Neural crest cell (in vitro differentiated cells): ENCODE data around the gene SPR. TPM values are rescaled to one million over a fixed set of nuclear protein-coding genes. Genes with fewer than 3 reads are reported as not detected.

ENCODE experiments used
- DNase-seq: peaks from one replicate; pipeline ENCODE4 v3.0.0; 2021; ENCODE audit warnings: low read depth, mixed read lengths, low spot score
- H3K27ac Mint-ChIP-seq: one replicate; pipeline ENCODE4 v1.8.0; 2021; ENCODE audit warnings: mild to moderate bottlenecking, mixed read lengths; ENCODE audit not compliant: unreplicated experiment
- H3K27me3 Mint-ChIP-seq: 2 replicates; pipeline ENCODE4 v1.8.0; 2021; ENCODE audit warnings: low read depth, mild to moderate bottlenecking, mixed read lengths
- H3K36me3 Mint-ChIP-seq: 2 replicates; pipeline ENCODE4 v1.8.0; 2021; ENCODE audit warnings: low read depth, mild to moderate bottlenecking, mixed read lengths
- H3K4me1 Mint-ChIP-seq: 2 replicates; pipeline ENCODE4 v1.8.0; 2021; ENCODE audit warnings: mixed read lengths
- H3K4me3 Mint-ChIP-seq: one replicate; pipeline ENCODE4 v1.8.0; 2021; ENCODE audit warnings: mild to moderate bottlenecking, mixed read lengths
- H3K9me3 Mint-ChIP-seq: 2 replicates; pipeline ENCODE4 v1.8.0; 2021; ENCODE audit warnings: mixed read lengths
- total RNA-seq: library from RNA; stranded (reverse); gene quantifications from 2 replicates; pipeline ENCODE4 v1.2.1, GENCODE V29; 2021
- TF ChIP-seq, protein P1 (sequence below): fragments of 200-600 bp; sonication (generic); conservative IDR thresholded peaks from 2 replicates; pipeline ENCODE4 v1.5.0; 2021; ENCODE audit warnings: antibody characterized with exemption, mild to moderate bottlenecking

Gene SPR
- total RNA-seq, 1 donor from 2014 or later = 6.3 TPM

DNA sequence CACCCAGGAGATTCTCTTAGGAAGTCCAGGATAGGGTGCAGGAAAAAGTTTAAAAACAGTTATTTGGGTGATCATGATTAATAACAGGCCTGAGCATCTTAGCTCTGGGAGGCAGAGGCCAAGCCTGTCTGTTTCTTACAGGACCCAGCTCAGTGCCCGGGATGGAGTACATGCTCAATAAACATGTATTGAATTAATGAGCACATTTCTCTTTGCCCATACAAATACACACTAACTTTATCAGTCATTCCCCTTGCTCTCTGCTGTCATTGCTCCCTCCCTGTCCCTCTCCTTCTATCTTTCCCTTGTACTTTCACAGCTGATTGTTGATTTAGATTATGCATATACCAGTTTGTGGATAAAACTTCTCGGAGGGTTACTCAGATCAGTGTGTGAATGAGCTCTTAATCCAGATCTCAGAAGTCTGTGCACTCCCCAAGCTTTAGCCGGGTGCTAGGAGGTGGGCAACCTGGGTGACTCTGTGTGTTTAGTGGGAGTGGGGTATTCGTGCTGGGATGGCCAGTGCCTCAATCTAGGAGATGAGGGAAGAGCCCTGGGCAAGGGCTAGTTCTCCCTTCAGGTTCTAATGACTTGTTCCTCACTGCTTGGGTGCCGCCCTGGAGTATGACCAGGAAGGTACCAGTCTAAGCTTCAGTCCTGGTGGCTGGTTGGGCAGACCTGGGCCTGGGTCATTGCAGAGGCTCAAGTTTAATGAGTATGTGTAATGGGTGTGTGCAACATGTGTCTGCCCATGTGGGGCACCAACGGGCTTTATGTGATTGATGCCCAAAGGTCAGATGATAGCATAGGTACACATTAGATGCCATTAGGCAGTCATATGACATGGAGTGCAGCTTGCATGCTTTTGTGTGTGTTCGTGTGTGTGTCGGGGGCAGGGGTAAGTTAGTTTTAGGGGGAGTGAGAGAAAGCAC lies 40.7 kb downstream of the SPR start:
- H3K9me3 Mint-ChIP-seq = no peaks in the 10 kb centered on the region
- TF ChIP-seq, protein P1, sequence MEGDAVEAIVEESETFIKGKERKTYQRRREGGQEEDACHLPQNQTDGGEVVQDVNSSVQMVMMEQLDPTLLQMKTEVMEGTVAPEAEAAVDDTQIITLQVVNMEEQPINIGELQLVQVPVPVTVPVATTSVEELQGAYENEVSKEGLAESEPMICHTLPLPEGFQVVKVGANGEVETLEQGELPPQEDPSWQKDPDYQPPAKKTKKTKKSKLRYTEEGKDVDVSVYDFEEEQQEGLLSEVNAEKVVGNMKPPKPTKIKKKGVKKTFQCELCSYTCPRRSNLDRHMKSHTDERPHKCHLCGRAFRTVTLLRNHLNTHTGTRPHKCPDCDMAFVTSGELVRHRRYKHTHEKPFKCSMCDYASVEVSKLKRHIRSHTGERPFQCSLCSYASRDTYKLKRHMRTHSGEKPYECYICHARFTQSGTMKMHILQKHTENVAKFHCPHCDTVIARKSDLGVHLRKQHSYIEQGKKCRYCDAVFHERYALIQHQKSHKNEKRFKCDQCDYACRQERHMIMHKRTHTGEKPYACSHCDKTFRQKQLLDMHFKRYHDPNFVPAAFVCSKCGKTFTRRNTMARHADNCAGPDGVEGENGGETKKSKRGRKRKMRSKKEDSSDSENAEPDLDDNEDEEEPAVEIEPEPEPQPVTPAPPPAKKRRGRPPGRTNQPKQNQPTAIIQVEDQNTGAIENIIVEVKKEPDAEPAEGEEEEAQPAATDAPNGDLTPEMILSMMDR = no peak
- no peaks in the 10 kb centered on the region for H3K36me3 Mint-ChIP-seq
- peaks cover 6% of the 10 kb centered on the region for H3K27me3 Mint-ChIP-seq
- no peak overlapping the region for H3K27ac Mint-ChIP-seq
- H3K4me3 Mint-ChIP-seq = no peak overlapping the region
- DNase-seq = no peak
- no peaks in the 10 kb centered on the region for H3K4me1 Mint-ChIP-seq

DNA sequence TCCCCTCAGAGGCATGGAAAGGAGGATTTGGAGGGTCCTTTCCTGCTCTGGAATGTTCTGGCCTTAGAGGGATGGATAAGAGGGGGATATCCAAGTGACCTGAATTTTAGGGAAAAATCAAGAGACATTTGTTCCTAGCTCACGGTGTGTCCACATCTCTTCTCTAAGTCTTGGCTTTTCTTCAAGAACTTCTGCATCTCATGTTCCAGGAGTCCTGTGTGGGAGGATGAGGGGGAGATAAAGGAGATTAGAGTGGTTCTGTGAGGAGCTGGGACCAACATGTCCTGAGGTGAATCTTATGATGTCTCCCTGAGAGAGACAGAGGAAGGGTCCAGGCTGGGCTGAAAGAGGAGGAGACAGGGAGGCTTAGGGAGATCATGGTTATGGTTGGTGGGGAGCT lies 41.8 kb downstream of the SPR start:
- DNase-seq = no peak
- no peak overlapping the region for H3K4me3 Mint-ChIP-seq
- H3K27ac Mint-ChIP-seq = no peak overlapping the region
- TF ChIP-seq, protein P1 = no peak
- no peaks in the 10 kb centered on the region for H3K36me3 Mint-ChIP-seq
- peaks cover 7% of the 10 kb centered on the region for H3K27me3 Mint-ChIP-seq
- no peaks in the 10 kb centered on the region for H3K9me3 Mint-ChIP-seq
- no peaks in the 10 kb centered on the region for H3K4me1 Mint-ChIP-seq

DNA sequence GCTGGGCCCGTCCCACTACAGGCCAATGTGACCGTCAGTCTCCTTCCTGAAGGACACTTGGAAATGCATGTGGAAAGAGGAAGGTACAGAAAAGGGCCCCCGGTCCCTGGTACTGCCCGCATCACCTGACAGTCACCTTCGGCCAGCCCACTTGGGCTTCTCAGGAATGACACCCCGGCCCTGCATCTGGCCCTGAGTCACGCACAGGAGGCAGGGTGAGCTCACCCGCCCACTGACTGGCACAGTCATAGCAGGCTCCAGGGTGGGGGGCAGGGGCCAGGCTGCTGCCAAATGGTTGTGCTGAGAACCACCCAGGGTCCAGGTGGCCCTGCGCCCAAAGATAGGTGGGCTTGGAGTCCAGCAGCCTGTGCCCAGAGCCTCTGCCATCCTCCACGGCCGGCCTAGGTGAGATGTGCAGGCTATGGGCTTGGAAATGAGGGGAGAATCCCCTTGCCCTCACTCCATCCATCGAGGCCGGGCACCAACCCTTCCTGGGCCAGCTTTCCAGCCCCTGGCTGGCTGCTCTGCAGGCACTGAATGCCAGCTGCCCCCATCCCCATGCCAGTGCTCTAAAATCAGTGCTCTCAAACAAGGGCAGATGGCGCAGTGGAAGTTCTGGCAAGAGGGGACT lies 44.2 kb downstream of the SPR start:
- H3K4me3 Mint-ChIP-seq = no peak overlapping the region
- TF ChIP-seq, protein P1 = no peak

DNA sequence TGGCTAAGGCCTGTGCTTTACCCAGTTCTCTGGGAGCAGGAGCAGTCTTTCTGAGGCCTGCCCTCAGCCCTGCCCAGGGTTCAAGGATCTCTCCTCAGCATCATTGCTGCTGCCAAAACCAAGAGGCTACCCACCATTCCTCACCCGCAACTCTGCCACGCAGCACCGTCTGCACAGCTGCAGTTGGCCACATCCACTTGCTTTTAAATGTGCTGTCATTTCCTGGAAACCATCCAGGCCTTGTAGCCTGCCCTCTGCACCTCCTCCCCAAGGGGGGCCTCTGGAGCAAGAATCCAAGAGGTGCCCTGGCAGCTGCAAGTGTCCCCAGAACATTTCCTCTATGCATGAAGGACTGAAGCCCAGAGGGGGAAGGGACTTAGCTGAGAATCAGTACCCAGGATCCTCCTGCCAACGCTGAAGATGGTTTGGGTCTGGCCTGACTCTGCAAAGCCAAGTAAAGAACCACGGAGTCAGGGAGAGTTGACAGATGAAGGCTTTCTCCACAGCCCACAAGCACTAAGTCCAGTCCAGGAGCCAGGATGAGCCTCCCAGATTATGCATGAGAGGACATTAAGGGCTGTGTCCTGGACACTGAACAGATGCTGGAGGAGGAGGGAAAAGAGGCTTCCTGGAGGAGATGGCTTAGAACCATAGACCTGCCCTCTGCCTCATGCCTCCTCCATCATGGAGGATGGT lies 45.0 kb downstream of the SPR start:
- Mint-ChIP-seq H3K4me3 (no peak overlapping the region), H3K27ac (no peak overlapping the region), H3K27me3 (peaks cover 27% of the 10 kb centered on the region), H3K36me3 (no peaks in the 10 kb centered on the region), H3K4me1 (no peaks in the 10 kb centered on the region), H3K9me3 (no peaks in the 10 kb centered on the region)
- no peak for DNase-seq
- TF ChIP-seq, protein P1 = no peak

More for the DNA sequence above, 44.2 kb downstream of the SPR start:
- DNase-seq = no peak
- H3K27me3 Mint-ChIP-seq = peaks cover 25% of the 10 kb centered on the region
- no peaks in the 10 kb centered on the region for H3K36me3 Mint-ChIP-seq
- no peaks in the 10 kb centered on the region for H3K4me1 Mint-ChIP-seq
- H3K9me3 Mint-ChIP-seq = no peaks in the 10 kb centered on the region
- H3K27ac Mint-ChIP-seq = no peak overlapping the region

DNA sequence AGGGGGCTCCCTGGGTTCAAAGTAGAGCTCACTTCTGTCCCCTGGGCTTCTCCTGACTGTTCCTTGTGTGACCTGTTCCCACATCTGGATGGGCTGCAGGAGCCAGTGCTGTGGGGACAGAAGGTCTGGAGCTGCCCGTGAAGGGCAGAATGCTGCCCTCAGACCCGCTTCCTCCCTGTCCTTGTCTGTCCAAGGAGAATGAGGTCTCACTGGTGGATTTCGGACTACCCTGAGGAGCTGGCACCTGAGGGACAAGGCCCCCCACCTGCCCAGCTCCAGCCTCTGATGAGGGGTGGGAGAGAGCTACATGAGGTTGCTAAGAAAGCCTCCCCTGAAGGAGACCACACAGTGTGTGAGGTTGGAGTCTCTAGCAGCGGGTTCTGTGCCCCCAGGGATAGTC lies 45.6 kb downstream of the SPR start:
- Mint-ChIP-seq H3K9me3 (no peaks in the 10 kb centered on the region), H3K4me1 (no peaks in the 10 kb centered on the region), H3K36me3 (no peaks in the 10 kb centered on the region), H3K4me3 (no peak overlapping the region), H3K27ac (no peak overlapping the region), H3K27me3 (peaks cover 28% of the 10 kb centered on the region)
- TF ChIP-seq, protein P1 = no peak
- DNase-seq = no peak
